HG03520 (cell line): Measurements from ENCODE around the gene SLC66A1.

ENCODE experiments used
- ATAC-seq: cut with Tn5 transposase; IDR thresholded peaks from one replicate; pipeline ENCODE4 v1.9.1; 2021; ENCODE audit warnings: mild to moderate bottlenecking, moderate library complexity; ENCODE audit not compliant: unreplicated experiment

SLC66A1 gene

GRCh38 chr1:19342062-19342750, 30.1 kb downstream of the SLC66A1 start:
- ATAC-seq = no peak

- no peak for ATAC-seq
Measured at GRCh38 chr1:19342894-19343616, 30.9 kb downstream of the SLC66A1 start.

GRCh38 chr1:19343617-19344350, 31.7 kb downstream of the SLC66A1 start:
- ATAC-seq = no peak

GRCh38 chr1:19344372-19344810, 32.3 kb downstream of the SLC66A1 start:
- ATAC-seq = no peak

- no peak for ATAC-seq
Measured at GRCh38 chr1:19344831-19345230, 32.7 kb downstream of the SLC66A1 start.

- no peak for ATAC-seq
Measured at GRCh38 chr1:19345391-19345790, 33.3 kb downstream of the SLC66A1 start.

- ATAC-seq = no peak
Measured at GRCh38 chr1:19346026-19346425, 33.9 kb downstream of the SLC66A1 start.

GRCh38 chr1:19347533-19348172, 35.5 kb downstream of the SLC66A1 start:
- ATAC-seq = no peak

- no peak for ATAC-seq
Measured at GRCh38 chr1:19348441-19349198, 36.5 kb downstream of the SLC66A1 start.

GRCh38 chr1:19349999-19350398, 37.9 kb downstream of the SLC66A1 start:
- ATAC-seq = no peak

- no peak for ATAC-seq
Measured at GRCh38 chr1:19350566-19350965, 38.4 kb downstream of the SLC66A1 start.

- ATAC-seq = no peak
Measured at GRCh38 chr1:19351873-19352272, 39.7 kb downstream of the SLC66A1 start.

GRCh38 chr1:19352839-19353238, 40.7 kb downstream of the SLC66A1 start:
- ATAC-seq = no peak

GRCh38 chr1:19353596-19353995, 41.5 kb downstream of the SLC66A1 start:
- ATAC-seq = no peak

- no peak for ATAC-seq
Measured at GRCh38 chr1:19354531-19354981, 42.4 kb downstream of the SLC66A1 start.

GRCh38 chr1:19356266-19356665, 44.1 kb downstream of the SLC66A1 start:
- ATAC-seq = no peak

GRCh38 chr1:19357299-19357986, 45.3 kb downstream of the SLC66A1 start:
- ATAC-seq = no peak

- no peak for ATAC-seq
Measured at GRCh38 chr1:19358710-19359109, 46.6 kb downstream of the SLC66A1 start.

- no peak for ATAC-seq
Measured at GRCh38 chr1:19359357-19359756, 47.2 kb downstream of the SLC66A1 start.

- ATAC-seq = no peak
Measured at GRCh38 chr1:19360016-19360415, 47.9 kb downstream of the SLC66A1 start.
